Muscle layer of duodenum (tissue), 2 donors: Measurements from ENCODE around the gene CYP46A1.
A peak's percentile ranks its signal among the peaks of the same experiment; 100 is the strongest.

Experiments used
- H3K27ac ChIP-seq: one replicate; pipeline ENCODE4 v1.7.0; 2013; ENCODE audit warnings: mild to moderate bottlenecking, low read length
- H3K27me3 ChIP-seq: one replicate; pipeline ENCODE4 v1.7.0; 2013; ENCODE audit warnings: low read depth, mild to moderate bottlenecking, control low read depth, low read length
- H3K36me3 ChIP-seq, 2 donors: one replicate each; pipeline ENCODE4 v1.7.0; 2013; ENCODE audit warnings: low read length in 2 of 2, control low read depth in 1 of 2, mild to moderate bottlenecking in 1 of 2; ENCODE audit not compliant: insufficient read depth in 2 of 2, control insufficient read depth in 1 of 2
- H3K4me1 ChIP-seq, 2 donors: one replicate each; pipeline ENCODE4 v1.7.0; 2013; ENCODE audit warnings: low read length in 2 of 2, mild to moderate bottlenecking in 2 of 2, control low read depth in 1 of 2, moderate library complexity in 1 of 2; ENCODE audit not compliant: insufficient read depth in 2 of 2, control insufficient read depth in 1 of 2
- H3K4me3 ChIP-seq, 2 donors: one replicate each; pipeline ENCODE4 v1.7.0; 2013; ENCODE audit warnings: low read length in 2 of 2, low read depth in 1 of 2, mild to moderate bottlenecking in 1 of 2
- H3K9me3 ChIP-seq, 2 donors: one replicate each; pipeline ENCODE4 v1.7.0; 2013; ENCODE audit warnings: low read length in 2 of 2, control low read depth in 1 of 2, mild to moderate bottlenecking in 1 of 2; ENCODE audit not compliant: control insufficient read depth in 1 of 2
- donor health status: healthy.

CYP46A1 gene

DNA sequence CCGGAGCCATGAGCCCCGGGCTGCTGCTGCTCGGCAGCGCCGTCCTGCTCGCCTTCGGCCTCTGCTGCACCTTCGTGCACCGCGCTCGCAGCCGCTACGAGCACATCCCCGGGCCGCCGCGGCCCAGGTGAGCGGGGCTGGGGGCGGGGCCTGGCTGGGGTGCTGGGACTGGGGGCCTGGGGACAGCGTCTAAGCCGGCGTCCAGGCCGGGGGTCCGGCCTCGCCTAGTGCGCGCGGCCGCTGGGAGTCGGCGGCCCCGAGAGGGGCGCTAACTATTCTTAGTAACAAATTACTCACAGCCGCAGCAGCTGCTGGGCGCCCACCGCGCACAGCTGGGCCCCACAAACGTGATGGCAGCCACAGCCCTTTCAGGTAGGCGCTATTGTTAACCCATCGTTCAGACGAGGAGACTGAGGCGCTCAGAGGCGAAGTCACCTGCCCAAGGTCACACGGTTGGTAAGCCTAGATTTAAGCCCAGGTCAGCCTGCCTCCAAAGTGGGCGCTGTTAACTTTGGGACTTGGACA, 374 bp downstream of the CYP46A1 start:
- Histone ChIP-seq H3K36me3 (no peaks in the 10 kb centered on the region), H3K4me1 (peaks cover 0 to 15% of the 10 kb centered on the region in 2 donors), H3K27me3 (no peaks in the 10 kb centered on the region), H3K4me3 (peak overlapping the region; percentile 30 to 56), H3K27ac (no peak overlapping the region), H3K9me3 (no peaks in the 10 kb centered on the region)

DNA sequence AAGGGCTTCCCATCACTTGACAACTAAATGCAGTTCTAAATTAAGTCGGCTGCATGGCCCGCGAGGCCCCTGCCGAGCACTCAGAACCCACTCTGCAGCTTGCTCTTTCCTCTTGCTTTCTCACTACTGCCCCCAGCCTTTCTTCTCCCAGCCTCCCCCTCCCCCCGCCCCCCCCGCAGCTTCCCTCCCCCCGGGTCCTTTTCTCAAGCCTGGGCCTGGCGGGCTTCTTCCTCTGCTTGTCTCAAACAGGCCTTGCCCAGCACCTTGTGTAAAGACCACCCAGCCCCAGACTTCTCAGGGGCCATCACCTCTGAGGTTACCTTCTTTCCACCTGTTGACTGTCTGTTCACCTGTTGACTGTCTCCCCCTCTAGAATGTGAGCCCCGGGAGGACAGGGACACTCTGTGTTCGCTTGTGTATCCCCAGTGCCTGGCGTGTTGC, 1.1 kb downstream of the CYP46A1 start:
- Histone ChIP-seq H3K27ac (no peak overlapping the region), H3K27me3 (no peaks in the 10 kb centered on the region), H3K9me3 (no peaks in the 10 kb centered on the region), H3K36me3 (no peaks in the 10 kb centered on the region), H3K4me1 (peaks cover 0 to 15% of the 10 kb centered on the region in 2 donors), H3K4me3 (no peak overlapping the region)

DNA sequence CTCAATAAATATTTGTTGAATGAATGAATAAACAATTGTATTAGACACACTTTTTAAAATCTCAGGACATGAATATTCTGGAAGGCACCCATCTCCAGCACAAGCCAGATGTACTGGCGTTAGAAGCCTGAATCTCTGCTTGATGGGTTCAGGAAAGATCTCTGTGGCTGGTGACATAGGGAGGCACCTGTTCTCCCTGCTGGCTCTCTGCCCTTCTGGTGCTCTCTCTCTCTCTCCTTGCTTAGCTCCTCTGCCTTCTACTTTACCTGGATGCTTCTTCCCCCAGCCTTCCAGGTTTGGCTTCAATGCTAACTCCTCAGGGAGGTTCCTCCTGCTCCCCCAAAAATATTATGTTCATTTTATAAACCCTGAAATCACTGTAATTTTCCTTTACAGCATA, 1.5 kb downstream of the CYP46A1 start:
- Histone ChIP-seq H3K27ac (no peak overlapping the region), H3K36me3 (no peaks in the 10 kb centered on the region), H3K27me3 (no peaks in the 10 kb centered on the region), H3K4me1 (peaks cover 0 to 15% of the 10 kb centered on the region in 2 donors), H3K4me3 (no peak overlapping the region), H3K9me3 (no peaks in the 10 kb centered on the region)

DNA sequence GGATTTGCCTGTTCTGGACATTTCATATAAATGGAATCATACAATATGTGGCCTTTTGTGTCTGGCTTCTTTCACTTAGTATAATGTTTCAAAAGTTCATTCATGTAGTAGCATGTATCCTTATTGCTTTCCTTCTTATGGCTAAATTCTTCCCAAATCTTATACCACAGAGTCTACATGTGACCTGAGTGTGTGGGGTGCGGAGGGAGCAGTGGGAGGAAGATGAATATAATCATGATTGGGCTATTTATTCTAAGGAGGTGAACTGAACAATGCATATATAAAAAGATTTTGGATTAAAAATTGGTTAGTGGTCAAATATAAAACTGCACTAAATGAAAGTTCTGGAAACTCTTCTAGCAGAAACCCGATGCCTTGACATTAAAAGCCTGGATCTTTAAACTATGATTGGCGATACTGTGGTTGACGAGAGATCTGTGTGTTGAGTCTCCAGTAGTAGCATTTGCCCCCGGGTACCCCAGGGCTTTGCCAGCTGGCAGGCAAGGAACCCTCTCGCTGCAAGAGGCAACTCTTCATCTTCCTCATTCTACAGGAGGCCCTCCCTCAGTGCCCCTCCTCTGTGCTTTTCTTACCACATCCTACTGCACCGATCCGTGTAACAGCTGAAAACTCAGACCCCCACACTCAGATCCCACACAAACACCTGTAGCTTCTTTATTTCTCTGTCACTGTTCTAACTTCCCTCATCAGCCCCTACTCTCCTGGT, 2.6 kb downstream of the CYP46A1 start:
- Histone ChIP-seq H3K36me3 (no peaks in the 10 kb centered on the region), H3K9me3 (no peaks in the 10 kb centered on the region), H3K27ac (no peak overlapping the region), H3K27me3 (no peaks in the 10 kb centered on the region), H3K4me3 (no peak overlapping the region), H3K4me1 (peaks cover 0 to 15% of the 10 kb centered on the region in 2 donors)

DNA sequence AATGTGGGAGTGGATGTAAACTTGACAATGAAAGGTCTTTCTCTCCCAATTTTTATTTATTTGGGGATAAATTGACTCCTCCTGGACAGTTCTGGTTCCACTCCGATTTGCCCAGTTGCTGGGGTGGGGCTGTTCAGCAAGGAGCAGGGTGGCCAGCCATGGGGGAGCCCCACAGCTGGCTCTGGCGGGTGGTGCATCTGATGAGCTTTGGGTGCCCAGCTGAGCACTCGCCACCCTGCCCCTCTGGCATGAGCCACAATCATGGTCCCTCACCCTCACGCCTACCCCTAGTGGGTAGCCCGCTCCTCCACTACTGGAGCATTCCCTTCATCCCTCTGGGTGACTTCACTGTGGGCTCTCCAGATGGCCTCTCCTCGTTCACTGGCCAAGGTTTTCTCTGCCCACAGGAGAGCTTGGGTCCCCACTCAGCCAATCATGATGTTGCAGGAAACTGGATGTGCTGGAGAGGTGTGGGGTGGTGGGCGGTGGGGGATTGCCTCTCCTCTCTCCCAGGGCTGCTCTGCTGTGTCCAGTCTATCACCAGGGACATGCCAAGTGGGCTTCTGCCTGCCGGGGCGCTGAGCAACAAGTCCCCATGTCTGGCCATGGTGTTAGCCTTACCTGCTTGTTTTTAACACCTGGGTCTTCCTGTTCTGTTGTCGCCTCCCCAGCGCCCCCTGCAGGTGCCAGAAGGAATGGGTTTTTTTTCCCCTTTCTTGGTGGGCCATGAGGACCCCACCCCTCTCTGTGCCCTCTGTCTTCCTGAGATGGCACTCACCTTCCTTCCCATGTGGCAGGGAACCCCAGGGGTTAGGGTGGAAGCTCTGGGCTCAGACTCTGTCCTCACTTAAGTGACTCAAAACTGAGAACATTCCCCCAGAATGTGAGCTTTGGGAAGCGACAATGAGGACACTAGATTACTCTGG, 3.4 kb downstream of the CYP46A1 start:
- peaks cover 0 to 15% of the 10 kb centered on the region in 2 donors for H3K4me1 ChIP-seq
- no peak overlapping the region for H3K27ac ChIP-seq
- no peaks in the 10 kb centered on the region for H3K9me3 ChIP-seq
- H3K36me3 ChIP-seq: no peaks in the 10 kb centered on the region
- no peak overlapping the region for H3K4me3 ChIP-seq
- no peaks in the 10 kb centered on the region for H3K27me3 ChIP-seq

DNA sequence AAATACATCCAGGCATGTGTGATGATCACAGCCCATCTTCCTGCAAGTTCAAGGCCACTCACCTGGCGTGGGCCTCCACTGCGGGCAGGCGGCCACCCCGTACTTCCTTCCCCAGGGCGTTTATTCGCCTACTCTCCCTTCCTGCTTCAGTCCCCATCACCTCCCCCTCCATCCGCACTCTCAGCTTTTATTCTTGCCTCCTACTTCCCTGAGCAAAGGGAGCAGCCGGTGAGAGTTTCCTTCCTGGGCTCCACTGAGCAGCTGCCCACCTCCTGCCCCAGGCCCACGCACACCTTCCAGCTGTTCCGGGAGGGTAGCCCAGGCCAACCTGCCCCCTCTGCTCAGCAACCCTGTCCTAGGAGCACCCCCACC, 4.1 kb downstream of the CYP46A1 start:
- no peaks in the 10 kb centered on the region for H3K36me3 ChIP-seq
- H3K27me3 ChIP-seq: no peaks in the 10 kb centered on the region
- H3K4me3 ChIP-seq: no peak overlapping the region
- H3K27ac ChIP-seq: no peak overlapping the region
- no peaks in the 10 kb centered on the region for H3K9me3 ChIP-seq
- peaks cover 0 to 9% of the 10 kb centered on the region in 2 donors for H3K4me1 ChIP-seq

DNA sequence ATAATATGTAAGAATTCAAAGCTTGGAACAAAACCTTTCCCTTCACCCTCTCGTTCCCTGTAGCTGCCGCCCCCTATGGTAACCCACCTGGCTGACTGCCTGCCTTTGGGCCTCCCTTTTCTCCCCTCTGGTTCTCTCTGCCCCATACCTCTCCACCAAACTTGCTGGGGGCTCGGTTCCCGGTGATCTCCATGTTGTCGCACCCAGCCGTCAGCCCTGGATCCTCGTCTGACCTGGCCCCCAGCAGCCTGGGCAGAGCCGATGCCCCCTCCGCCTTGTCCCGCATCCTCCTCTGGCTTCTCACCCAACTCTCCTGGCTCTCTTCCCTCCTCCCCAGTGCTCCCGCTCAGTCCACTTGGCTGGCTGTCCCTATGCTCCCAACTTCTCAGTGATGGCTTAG, 4.5 kb downstream of the CYP46A1 start:
- no peaks in the 10 kb centered on the region for H3K27me3 ChIP-seq
- H3K4me1 ChIP-seq: peaks cover 0 to 5% of the 10 kb centered on the region in 2 donors
- no peaks in the 10 kb centered on the region for H3K9me3 ChIP-seq
- H3K36me3 ChIP-seq: no peaks in the 10 kb centered on the region
- H3K27ac ChIP-seq: no peak overlapping the region
- no peak overlapping the region for H3K4me3 ChIP-seq

DNA sequence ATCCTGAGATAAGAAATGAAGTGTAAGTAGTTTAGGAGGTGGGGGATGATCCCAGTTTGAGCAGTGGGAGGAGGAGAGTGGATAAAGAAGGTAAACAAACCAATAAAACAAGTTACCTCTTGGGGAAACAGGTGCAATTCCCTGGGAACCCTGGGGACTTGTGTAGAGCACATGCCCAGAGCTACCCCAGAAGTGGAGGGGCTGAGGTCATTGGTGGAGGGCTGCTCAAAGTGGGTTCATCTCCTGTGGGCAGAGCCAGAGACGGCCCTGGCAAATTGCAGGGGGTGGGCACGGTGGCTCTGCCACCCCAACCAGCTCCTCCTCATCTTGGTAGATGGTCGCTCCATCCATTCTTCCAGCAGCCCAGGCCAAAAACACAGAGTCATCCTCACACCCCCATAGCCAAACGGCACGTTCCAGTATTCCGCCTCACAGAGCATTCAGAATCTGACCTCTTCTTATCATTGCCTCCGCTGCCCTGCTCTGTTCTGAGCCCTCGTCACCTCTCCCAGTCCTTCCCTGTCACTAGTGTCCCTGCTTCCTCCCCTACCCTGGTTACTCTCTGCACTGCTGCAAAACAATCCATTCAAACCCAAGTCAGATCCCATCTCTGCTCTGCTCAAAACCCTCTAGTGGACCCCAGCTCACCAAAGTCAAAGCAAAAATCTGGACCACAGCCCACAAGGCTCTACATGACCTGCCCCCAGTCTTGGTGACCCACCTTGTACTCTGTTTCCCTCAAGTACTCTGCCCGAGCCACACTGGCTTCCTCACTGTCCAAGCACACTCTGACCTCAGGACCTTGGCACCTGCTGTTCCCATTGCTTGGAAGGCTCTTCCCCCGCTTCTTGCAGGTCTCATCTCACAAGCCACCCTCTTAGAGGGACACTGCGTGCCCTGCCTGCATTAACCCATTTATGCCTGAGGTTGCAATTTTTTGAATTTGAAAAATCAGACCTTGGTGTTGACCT, 5.5 kb downstream of the CYP46A1 start:
- Histone ChIP-seq H3K4me3 (no peak overlapping the region), H3K27me3 (no peaks in the 10 kb centered on the region), H3K4me1 (peaks cover 0 to 2% of the 10 kb centered on the region in 2 donors), H3K9me3 (no peaks in the 10 kb centered on the region), H3K36me3 (no peaks in the 10 kb centered on the region), H3K27ac (no peak overlapping the region)

DNA sequence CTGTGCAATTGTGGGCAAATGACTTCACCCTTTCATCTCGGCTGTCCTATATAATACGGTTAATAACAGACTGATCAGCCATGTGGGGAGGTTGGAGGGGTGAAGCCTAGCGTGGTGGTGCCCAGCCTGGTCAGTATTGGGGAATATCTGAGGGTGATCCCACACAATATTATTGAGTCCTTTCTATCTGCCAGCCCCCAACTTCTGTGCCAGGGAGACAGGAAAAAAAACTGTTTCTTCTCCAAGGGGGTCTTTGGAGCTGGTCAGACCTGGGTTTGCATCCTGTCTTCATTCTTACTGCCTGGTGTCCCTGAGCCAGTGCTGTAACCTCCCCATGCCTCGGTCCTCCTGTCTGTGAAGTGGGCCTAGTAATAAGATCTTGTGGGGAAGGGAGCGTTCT, 6.5 kb downstream of the CYP46A1 start:
- no peaks in the 10 kb centered on the region for H3K27me3 ChIP-seq
- H3K36me3 ChIP-seq: no peaks in the 10 kb centered on the region
- H3K27ac ChIP-seq: no peak overlapping the region
- no peaks in the 10 kb centered on the region for H3K4me1 ChIP-seq
- H3K4me3 ChIP-seq: no peak overlapping the region
- H3K9me3 ChIP-seq: no peaks in the 10 kb centered on the region

DNA sequence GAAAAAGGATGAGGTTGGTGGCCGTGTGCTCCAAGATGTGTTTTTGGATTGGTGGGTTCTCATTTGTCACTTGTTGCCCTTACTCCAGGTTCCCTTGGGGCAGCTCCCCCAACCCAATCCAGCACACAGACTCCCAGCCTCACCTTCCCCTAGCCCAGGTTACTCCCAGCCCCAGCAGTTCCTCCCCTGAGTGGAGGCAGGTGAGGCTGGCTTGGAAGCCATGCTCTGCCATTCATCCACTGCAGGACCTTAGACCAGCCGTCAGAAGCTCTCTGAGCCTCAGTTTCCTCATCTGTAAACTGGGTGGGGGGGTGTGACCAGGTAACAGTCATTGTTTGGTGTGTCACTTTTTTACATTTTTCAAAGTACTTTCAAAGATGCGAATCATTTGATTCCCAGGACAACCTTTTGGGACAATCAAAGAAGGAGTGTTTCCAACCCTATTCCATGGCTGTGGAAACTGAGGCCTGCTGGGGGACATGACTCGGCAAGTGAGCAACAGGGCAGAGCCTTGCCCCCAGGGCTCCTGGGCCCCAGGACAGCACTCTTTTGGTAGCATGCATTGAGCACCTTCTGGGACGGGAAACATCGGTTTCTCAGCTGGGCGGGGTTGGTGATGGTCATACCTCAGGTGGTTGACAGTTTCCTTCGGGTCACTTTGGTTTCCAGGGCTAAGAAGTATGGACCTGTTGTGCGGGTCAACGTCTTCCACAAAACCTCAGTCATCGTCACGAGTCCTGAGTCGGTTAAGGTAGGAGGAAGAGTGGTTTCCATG, 7.2 kb downstream of the CYP46A1 start:
- Histone ChIP-seq H3K4me3 (no peak overlapping the region), H3K27ac (no peak overlapping the region), H3K9me3 (no peaks in the 10 kb centered on the region), H3K36me3 (no peaks in the 10 kb centered on the region), H3K4me1 (no peaks in the 10 kb centered on the region), H3K27me3 (no peaks in the 10 kb centered on the region)
